ENCODE results near the gene SHB. TPM values are rescaled to one million over a fixed set of nuclear protein-coding genes. Genes with fewer than 3 reads are reported as not detected.

Gene SHB
- total RNA-seq, 2 experiments from 2014 or later = 1.2 to 1.3 TPM

GRCh38 chr9:38018241-38018957 is 50.6 kb downstream of the SHB start:
- intact Hi-C loops (cut with DNase I, micrococcal nuclease) = no loop called here
- Mint-ChIP-seq H3K36me3 (ENCODE audit: low read depth) (no peaks in the 10 kb centered on the region), H3K9me3 (ENCODE audit: low read depth) (no peaks in the 10 kb centered on the region), H3K4me3 (no peak overlapping the region), H3K27me3 (no peaks in the 10 kb centered on the region), H3K27ac (no peak overlapping the region), H3K4me1 (no peaks in the 10 kb centered on the region)
- ChIA-PET CTCF (interaction anchor here (0.7 kb wide), 1 partner anchor 30 kb away, joined by 3 read pairs; no protein-coding TSS in a partner anchor), POLR2A (no interaction called here)
- no peak for ATAC-seq
- DNase-seq = no peak

- no peak for DNase-seq
- Mint-ChIP-seq H3K4me1 (no peaks in the 10 kb centered on the region), H3K27me3 (no peaks in the 10 kb centered on the region), H3K4me3 (no peak overlapping the region), H3K27ac (no peak overlapping the region), H3K9me3 (ENCODE audit: low read depth) (no peaks in the 10 kb centered on the region), H3K36me3 (ENCODE audit: low read depth) (no peaks in the 10 kb centered on the region)
- ChIA-PET POLR2A (no interaction called here), CTCF (interaction anchor here (0.7 kb wide), 1 partner anchor 30 kb away, joined by 3 read pairs; no protein-coding TSS in a partner anchor)
- intact Hi-C loops (cut with DNase I, micrococcal nuclease) = loop anchor here in 1 of 2 experiments (2.0 kb wide), 1 partner anchor 21 kb away; no protein-coding TSS in a partner anchor
- no peak for ATAC-seq
Observed at GRCh38 chr9:38017885-38018186, 51.2 kb downstream of the SHB start.

- ATAC-seq = no peak
- Mint-ChIP-seq H3K4me3 (no peak overlapping the region), H3K4me1 (no peaks in the 10 kb centered on the region), H3K9me3 (ENCODE audit: low read depth) (no peaks in the 10 kb centered on the region), H3K27ac (no peak overlapping the region), H3K27me3 (no peaks in the 10 kb centered on the region), H3K36me3 (ENCODE audit: low read depth) (no peaks in the 10 kb centered on the region)
- POLR2A ChIA-PET = no interaction called here
- DNase-seq = no peak
- intact Hi-C loops (cut with DNase I, micrococcal nuclease) = loop anchor here in 1 of 2 experiments (2.0 kb wide), 1 partner anchor 21 kb away; no protein-coding TSS in a partner anchor
- CTCF ChIA-PET = interaction anchor here (0.7 kb wide), 1 partner anchor 31 kb away, joined by 3 read pairs; no protein-coding TSS in a partner anchor
Observed at GRCh38 chr9:38017149-38017884, 51.7 kb downstream of the SHB start.

- no peaks in the 10 kb centered on the region for H3K36me3 Mint-ChIP-seq (ENCODE audit: low read depth)
- CTCF ChIA-PET = interaction anchor here (1.1 kb wide), 2 partner anchors 28 to 46 kb away, joined by 3 to 4 read pairs; no protein-coding TSS in a partner anchor
- H3K4me1 Mint-ChIP-seq = no peaks in the 10 kb centered on the region
- no peak overlapping the region for H3K27ac Mint-ChIP-seq
- no peak overlapping the region for H3K4me3 Mint-ChIP-seq
- no peaks in the 10 kb centered on the region for H3K9me3 Mint-ChIP-seq (ENCODE audit: low read depth)
- intact Hi-C loops (cut with DNase I, micrococcal nuclease) = loop anchor here in 1 of 2 experiments (2.0 kb wide), 1 partner anchor 20 kb away; no protein-coding TSS in a partner anchor
- no peaks in the 10 kb centered on the region for H3K27me3 Mint-ChIP-seq
- no peak for DNase-seq
- POLR2A ChIA-PET = no interaction called here
- no peak for ATAC-seq
Observed at GRCh38 chr9:38016375-38017135, 52.5 kb downstream of the SHB start.

GRCh38 chr9:38015906-38016305 is 53.1 kb downstream of the SHB start:
- CTCF ChIA-PET = interaction anchor here (1.1 kb wide), 2 partner anchors 27 to 45 kb away, joined by 3 to 4 read pairs; no protein-coding TSS in a partner anchor
- H3K27ac Mint-ChIP-seq = no peak overlapping the region
- ATAC-seq = no peak

GRCh38 chr9:38015266-38015665 is 53.8 kb downstream of the SHB start:
- H3K9me3 Mint-ChIP-seq (ENCODE audit: low read depth) = no peaks in the 10 kb centered on the region
- H3K27ac Mint-ChIP-seq = no peak overlapping the region
- ATAC-seq (no peak), DNase-seq (no peak)
- H3K27me3 Mint-ChIP-seq = no peaks in the 10 kb centered on the region
- intact Hi-C loops (cut with DNase I, micrococcal nuclease) = no loop called here
- H3K36me3 Mint-ChIP-seq (ENCODE audit: low read depth) = no peaks in the 10 kb centered on the region
- no peaks in the 10 kb centered on the region for H3K4me1 Mint-ChIP-seq
- ChIA-PET POLR2A (no interaction called here), CTCF (no interaction called here)
- no peak overlapping the region for H3K4me3 Mint-ChIP-seq

More at GRCh38 chr9:38015906-38016305, 53.1 kb downstream of the SHB start:
- Mint-ChIP-seq H3K4me3 (no peak overlapping the region), H3K9me3 (ENCODE audit: low read depth) (no peaks in the 10 kb centered on the region), H3K27me3 (no peaks in the 10 kb centered on the region), H3K4me1 (no peaks in the 10 kb centered on the region), H3K36me3 (ENCODE audit: low read depth) (no peaks in the 10 kb centered on the region)
- POLR2A ChIA-PET = no interaction called here
- DNase-seq = no peak
- intact Hi-C loops (cut with DNase I, micrococcal nuclease) = loop anchor here in 1 of 2 experiments (2.0 kb wide), 1 partner anchor 19 kb away; no protein-coding TSS in a partner anchor

GRCh38 chr9:38012767-38013450 is 56.1 kb downstream of the SHB start:
- Mint-ChIP-seq H3K27ac (no peak overlapping the region), H3K27me3 (no peaks in the 10 kb centered on the region), H3K9me3 (ENCODE audit: low read depth) (no peaks in the 10 kb centered on the region), H3K4me1 (peaks cover 12% of the 10 kb centered on the region), H3K4me3 (no peak overlapping the region), H3K36me3 (ENCODE audit: low read depth) (no peaks in the 10 kb centered on the region)
- no peak for ATAC-seq
- intact Hi-C loops (cut with DNase I, micrococcal nuclease) = loop anchor here in 1 of 2 experiments (5.0 kb wide), 1 partner anchor 49 kb away; no protein-coding TSS in a partner anchor
- POLR2A ChIA-PET = no interaction called here
- no peak for DNase-seq
- CTCF ChIA-PET = no interaction called here

- Mint-ChIP-seq H3K9me3 (ENCODE audit: low read depth) (no peaks in the 10 kb centered on the region), H3K36me3 (ENCODE audit: low read depth) (no peaks in the 10 kb centered on the region), H3K27me3 (no peaks in the 10 kb centered on the region), H3K4me1 (peaks cover 17% of the 10 kb centered on the region), H3K27ac (no peak overlapping the region), H3K4me3 (no peak overlapping the region)
- POLR2A ChIA-PET = no interaction called here
- intact Hi-C loops (cut with DNase I, micrococcal nuclease) = loop anchor here in 1 of 2 experiments (5.0 kb wide), 1 partner anchor 50 kb away; no protein-coding TSS in a partner anchor
- CTCF ChIA-PET = interaction anchor here (0.9 kb wide), 1 partner anchor 76 kb away, joined by 3 read pairs; no protein-coding TSS in a partner anchor
- no peak for ATAC-seq
- no peak for DNase-seq
Observed at GRCh38 chr9:38011991-38012390, 57.0 kb downstream of the SHB start.

- Mint-ChIP-seq H3K27ac (no peak overlapping the region), H3K36me3 (ENCODE audit: low read depth) (no peaks in the 10 kb centered on the region), H3K4me1 (peaks cover 17% of the 10 kb centered on the region), H3K9me3 (ENCODE audit: low read depth) (no peaks in the 10 kb centered on the region), H3K27me3 (no peaks in the 10 kb centered on the region), H3K4me3 (no peak overlapping the region)
- POLR2A ChIA-PET = no interaction called here
- no peak for ATAC-seq
- intact Hi-C loops (cut with DNase I, micrococcal nuclease) = loop anchor here in 1 of 2 experiments (5.0 kb wide), 1 partner anchor 51 kb away; no protein-coding TSS in a partner anchor
- CTCF ChIA-PET = interaction anchor here (0.9 kb wide), 1 partner anchor 77 kb away, joined by 3 read pairs; no protein-coding TSS in a partner anchor
- no peak for DNase-seq
Observed at GRCh38 chr9:38010918-38011704, 57.9 kb downstream of the SHB start.

- intact Hi-C loops (cut with DNase I, micrococcal nuclease) = loop anchor here (2.0 to 10.0 kb wide), 4 partner anchors 52 to 65 kb away; partner anchors contain the start of gene SHB (in 1 of the 2)
- no peak overlapping the region for H3K4me3 Mint-ChIP-seq
Observed at GRCh38 chr9:38009990-38010389, 59.0 kb downstream of the SHB start.

More at GRCh38 chr9:38009990-38010389, 59.0 kb downstream of the SHB start:
- ATAC-seq = no peak
- H3K9me3 Mint-ChIP-seq (ENCODE audit: low read depth) = no peaks in the 10 kb centered on the region
- no peak for DNase-seq
- H3K27ac Mint-ChIP-seq = no peak overlapping the region
- H3K4me1 Mint-ChIP-seq = peaks cover 17% of the 10 kb centered on the region
- POLR2A ChIA-PET = no interaction called here
- H3K27me3 Mint-ChIP-seq = no peaks in the 10 kb centered on the region
- CTCF ChIA-PET = no interaction called here
- H3K36me3 Mint-ChIP-seq (ENCODE audit: low read depth) = no peaks in the 10 kb centered on the region

All from activated CD4-positive, alpha-beta T cell treated with anti-CD3 and anti-CD28 coated beads for 36 hours (primary cell).